Breast epithelium (tissue), 4 donors: ENCODE data around the gene NR6A1. TPM values are rescaled to one million over a fixed set of nuclear protein-coding genes. Genes with fewer than 3 reads are reported as not detected.

Experiments used
- DNase-seq, 2 donors: peaks; one replicate each; pipeline ENCODE4 v3.0.0-alpha.2; 2019; ENCODE audit warnings: low spot score in 2 of 2
- H3K27ac ChIP-seq, 2 donors: fragments of 200-600 bp; sonication (generic) in 1 of 2; one replicate each; pipeline ENCODE4 v1.5.1; 2016 to 2019; ENCODE audit warnings: mild to moderate bottlenecking in 1 of 2
- H3K27me3 ChIP-seq, 2 donors: fragments of 200-600 bp; sonication (generic) in 1 of 2; one replicate each; pipeline versions ENCODE4 v1.5.1 to v1.6.0; 2017 to 2019; ENCODE audit warnings: control low read depth in 1 of 2, mild to moderate bottlenecking in 1 of 2
- H3K36me3 ChIP-seq: fragments of 200-600 bp; one replicate; pipeline ENCODE4 v1.5.1; 2019
- H3K4me1 ChIP-seq, 2 donors: fragments of 200-600 bp; sonication (generic); one replicate each; pipeline ENCODE4 v1.5.1; 2016 to 2019; ENCODE audit warnings: control low read depth in 1 of 2
- H3K4me3 ChIP-seq, 3 donors: fragments of 200-600 bp; sonication (generic); 1 replicate in 2 of 3; 2 replicates in 1 of 3; pipeline ENCODE4 v1.5.1; 2016 to 2019; ENCODE audit warnings: mild to moderate bottlenecking in 3 of 3, moderate library complexity in 2 of 3
- H3K9me3 ChIP-seq, 2 donors: fragments of 200-600 bp; sonication (generic) in 1 of 2; one replicate each; pipeline ENCODE4 v1.5.1; 2016 to 2019; ENCODE audit warnings: control low read depth in 1 of 2
- POLR2A ChIP-seq: fragments of 450-650 bp; IDR thresholded peaks from one replicate; pipeline ENCODE4 v1.6.1; 2016; ENCODE audit warnings: antibody characterized with exemption, mild to moderate bottlenecking, moderate library complexity
- POLR2AphosphoS5 ChIP-seq, 3 donors: sonication (generic); formaldehyde crosslinking; IDR thresholded peaks; one replicate each; pipeline ENCODE4 v1.6.1; 2017; ENCODE audit warnings: antibody characterized with exemption in 3 of 3
- intact Hi-C: fragments of 100-400 bp; cut with DNase I; formaldehyde crosslinking; loops from one replicate; pipeline ENCODE4 v1.15.1; 2023; ENCODE audit warnings: low total_unique reads
- total RNA-seq, 3 donors: library from RNA; depleted of rRNA; stranded (reverse); fragments of >200 nt; gene quantifications; one replicate each; pipeline ENCODE4 v1.1.0, GENCODE V29; 2016
- TF ChIP-seq, protein P1 (sequence below), 3 donors: fragments of 450-650 bp; IDR thresholded peaks; one replicate each; pipeline ENCODE4 v1.5.1; 2016 to 2017; ENCODE audit warnings: antibody characterized with exemption in 3 of 3, mild to moderate bottlenecking in 3 of 3, moderate library complexity in 3 of 3

The NR6A1 gene
- total RNA-seq, 3 donors from 2014 or later, result 1.3 to 5.3 (median 3.9) TPM

DNA sequence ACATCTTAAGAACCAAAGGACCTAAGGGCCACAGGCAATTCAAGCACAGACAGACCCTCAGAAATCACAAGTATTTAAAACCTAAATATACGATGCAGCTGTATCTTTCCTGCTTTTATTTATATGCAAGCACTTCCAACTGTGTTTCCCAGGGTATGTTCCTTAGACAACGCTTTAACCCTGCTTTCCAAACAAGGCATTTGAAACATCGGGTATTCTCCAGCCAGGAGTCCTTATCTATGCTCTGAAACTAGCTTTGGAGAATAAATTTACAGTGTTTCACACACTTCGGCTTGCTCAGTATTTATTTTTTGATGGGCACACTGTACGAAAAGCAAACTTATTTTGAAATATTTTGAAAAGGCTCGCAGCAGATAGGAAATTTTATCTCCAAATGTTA lies 13.5 kb downstream of the NR6A1 start:
- Histone ChIP-seq H3K27me3 (peaks cover 0 to 4% of the 10 kb centered on the region in 2 donors), H3K27ac (no peak overlapping the region), H3K9me3 (no peaks in the 10 kb centered on the region), H3K36me3 (no peaks in the 10 kb centered on the region), H3K4me3 (no peak overlapping the region), H3K4me1 (peaks cover 0 to 5% of the 10 kb centered on the region in 2 donors)
- DNase-seq, result no peak
- TF ChIP-seq, protein P1, sequence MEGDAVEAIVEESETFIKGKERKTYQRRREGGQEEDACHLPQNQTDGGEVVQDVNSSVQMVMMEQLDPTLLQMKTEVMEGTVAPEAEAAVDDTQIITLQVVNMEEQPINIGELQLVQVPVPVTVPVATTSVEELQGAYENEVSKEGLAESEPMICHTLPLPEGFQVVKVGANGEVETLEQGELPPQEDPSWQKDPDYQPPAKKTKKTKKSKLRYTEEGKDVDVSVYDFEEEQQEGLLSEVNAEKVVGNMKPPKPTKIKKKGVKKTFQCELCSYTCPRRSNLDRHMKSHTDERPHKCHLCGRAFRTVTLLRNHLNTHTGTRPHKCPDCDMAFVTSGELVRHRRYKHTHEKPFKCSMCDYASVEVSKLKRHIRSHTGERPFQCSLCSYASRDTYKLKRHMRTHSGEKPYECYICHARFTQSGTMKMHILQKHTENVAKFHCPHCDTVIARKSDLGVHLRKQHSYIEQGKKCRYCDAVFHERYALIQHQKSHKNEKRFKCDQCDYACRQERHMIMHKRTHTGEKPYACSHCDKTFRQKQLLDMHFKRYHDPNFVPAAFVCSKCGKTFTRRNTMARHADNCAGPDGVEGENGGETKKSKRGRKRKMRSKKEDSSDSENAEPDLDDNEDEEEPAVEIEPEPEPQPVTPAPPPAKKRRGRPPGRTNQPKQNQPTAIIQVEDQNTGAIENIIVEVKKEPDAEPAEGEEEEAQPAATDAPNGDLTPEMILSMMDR (IDR thresholded peaks at IDR 0.05), result no peak
- no peak for TF ChIP-seq POLR2A
- no peak for TF ChIP-seq POLR2AphosphoS5 (IDR thresholded peaks at IDR 0.05)
- intact Hi-C loops, result no loop called here

DNA sequence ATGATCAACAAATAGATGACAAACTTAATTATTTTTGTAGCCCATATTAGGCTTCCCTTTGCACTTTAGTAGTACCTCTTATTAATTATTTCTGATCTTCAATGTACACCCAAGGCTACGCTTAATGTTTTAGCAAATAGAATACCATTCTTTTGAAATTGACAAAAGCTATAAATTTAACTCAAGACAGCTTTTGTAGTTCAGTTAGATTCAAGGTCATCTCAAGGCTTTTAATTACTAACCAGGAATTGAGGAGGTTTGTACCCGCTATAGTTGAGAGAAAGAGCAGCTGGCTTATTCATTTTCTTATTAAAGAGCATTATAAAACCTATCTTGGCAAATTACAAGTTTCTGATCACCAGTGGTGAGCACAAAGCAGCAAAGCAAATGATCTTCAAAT lies 15.1 kb downstream of the NR6A1 start:
- Histone ChIP-seq H3K27me3 (no peaks in the 10 kb centered on the region), H3K27ac (no peak overlapping the region), H3K9me3 (no peaks in the 10 kb centered on the region), H3K4me1 (peaks cover 0 to 5% of the 10 kb centered on the region in 2 donors), H3K36me3 (no peaks in the 10 kb centered on the region), H3K4me3 (no peak overlapping the region)
- intact Hi-C loops, result no loop called here
- no peak for DNase-seq
- TF ChIP-seq POLR2AphosphoS5 (IDR thresholded peaks at IDR 0.05) (no peak), POLR2A (no peak)
- TF ChIP-seq, protein P1 (IDR thresholded peaks at IDR 0.05), result no peak

DNA sequence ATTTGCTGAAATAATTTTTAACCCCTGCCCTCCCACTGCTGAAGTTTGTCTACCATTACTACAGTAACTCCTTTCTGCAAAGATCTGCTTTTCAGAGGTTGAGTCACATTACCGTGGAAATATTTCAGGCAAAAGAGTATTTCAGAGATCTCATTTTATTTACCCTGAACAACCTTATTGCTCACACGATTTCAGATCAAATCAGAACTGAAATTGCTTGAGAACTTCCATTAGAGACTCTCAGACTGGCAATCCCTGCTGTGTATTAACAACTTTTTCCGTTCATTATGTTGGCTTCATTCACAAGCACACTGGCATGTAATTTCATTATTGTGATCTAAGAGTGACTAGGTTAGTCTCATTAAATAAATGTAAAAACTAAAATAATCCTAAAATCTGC lies 16.1 kb downstream of the NR6A1 start:
- Histone ChIP-seq H3K9me3 (no peaks in the 10 kb centered on the region), H3K27me3 (no peaks in the 10 kb centered on the region), H3K36me3 (no peaks in the 10 kb centered on the region), H3K4me1 (peaks cover 0 to 5% of the 10 kb centered on the region in 2 donors), H3K4me3 (no peak overlapping the region), H3K27ac (no peak overlapping the region)
- no peak for DNase-seq
- intact Hi-C loops, result no loop called here
- TF ChIP-seq, protein P1 (IDR thresholded peaks at IDR 0.05), result no peak
- TF ChIP-seq POLR2AphosphoS5 (IDR thresholded peaks at IDR 0.05) (no peak), POLR2A (no peak)

GRCh38 chr9:124754289-124754688 lies 16.8 kb downstream of the NR6A1 start:
- no peaks in the 10 kb centered on the region for H3K36me3 ChIP-seq
- no peaks in the 10 kb centered on the region for H3K9me3 ChIP-seq
- DNase-seq, result no peak
- H3K4me1 ChIP-seq, result peaks cover 0 to 5% of the 10 kb centered on the region in 2 donors
- no peak overlapping the region for H3K27ac ChIP-seq
- H3K27me3 ChIP-seq, result no peaks in the 10 kb centered on the region
- intact Hi-C loops, result no loop called here
- H3K4me3 ChIP-seq, result no peak overlapping the region
- TF ChIP-seq POLR2AphosphoS5 (IDR thresholded peaks at IDR 0.05), result no peak
- no peak for TF ChIP-seq POLR2A
- TF ChIP-seq, protein P1 (IDR thresholded peaks at IDR 0.05), result no peak

DNA sequence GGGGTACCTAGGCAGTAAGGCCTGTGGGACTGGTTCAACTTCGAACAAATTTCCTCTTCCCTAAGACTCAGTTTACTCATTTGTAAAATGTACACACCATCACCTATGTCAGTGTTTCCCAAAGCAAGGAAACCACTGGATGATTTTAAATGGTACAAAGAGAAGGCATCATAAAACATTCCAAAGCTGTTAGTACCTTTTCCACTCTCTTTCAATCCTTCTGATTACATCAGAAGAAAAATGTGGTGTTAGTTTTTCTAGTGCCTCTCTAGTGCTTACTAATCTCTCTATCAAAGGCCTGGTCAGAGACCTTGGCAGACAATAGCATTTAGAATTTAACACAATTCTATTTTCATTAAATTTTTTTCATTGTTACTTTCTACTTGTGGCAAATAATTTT lies 18.1 kb downstream of the NR6A1 start:
- Histone ChIP-seq H3K27me3 (no peaks in the 10 kb centered on the region), H3K27ac (no peak overlapping the region), H3K4me1 (no peaks in the 10 kb centered on the region), H3K9me3 (no peaks in the 10 kb centered on the region), H3K4me3 (no peak overlapping the region), H3K36me3 (no peaks in the 10 kb centered on the region)
- TF ChIP-seq POLR2A (no peak), POLR2AphosphoS5 (IDR thresholded peaks at IDR 0.05) (no peak)
- TF ChIP-seq, protein P1 (IDR thresholded peaks at IDR 0.05), result no peak
- no peak for DNase-seq
- intact Hi-C loops, result no loop called here
